Heart right ventricle (tissue), 16 donors: ENCODE results near the gene SV2C. TPM values are rescaled to one million over a fixed set of nuclear protein-coding genes. Genes with fewer than 3 reads are reported as not detected.

ENCODE experiments used
- ATAC-seq, 8 donors: fragments of 200-7000 bp; cut with Tn5 transposase; one replicate each; pipeline ENCODE4 v1.9.1; 2020; ENCODE audit warnings: mild to moderate bottlenecking in 8 of 8, moderate library complexity in 8 of 8, moderate number of reproducible peaks in 1 of 8
- DNase-seq, 2 donors: peaks; one replicate each; pipeline ENCODE4 v3.0.0-alpha.2; 2020
- H3K27ac ChIP-seq, 10 donors: fragments of 200-600 bp; sonication (generic) in 2 of 10; one replicate each; pipeline versions ENCODE4 v1.5.0 to v1.8.0; 2020 to 2022; ENCODE audit warnings: mild to moderate bottlenecking in 3 of 10
- H3K27me3 ChIP-seq, 7 donors: fragments of 200-600 bp; one replicate each; pipeline ENCODE4 v1.8.0; 2021 to 2022; ENCODE audit warnings: mild to moderate bottlenecking in 2 of 7
- H3K36me3 ChIP-seq, 9 donors: fragments of 200-600 bp; sonication (generic) in 1 of 9; one replicate each; pipeline versions ENCODE4 v1.5.0 to v1.8.0; 2020 to 2022; ENCODE audit warnings: mild to moderate bottlenecking in 2 of 9
- H3K4me1 ChIP-seq, 9 donors: fragments of 200-600 bp; sonication (generic) in 1 of 9; one replicate each; pipeline versions ENCODE4 v1.5.0 to v1.8.0; 2020 to 2022; ENCODE audit warnings: mild to moderate bottlenecking in 4 of 9
- H3K4me3 ChIP-seq, 10 donors: fragments of 200-600 bp; sonication (generic) in 2 of 10; one replicate each; pipeline versions ENCODE4 v1.5.0 to v1.8.0; 2020 to 2022; ENCODE audit warnings: mild to moderate bottlenecking in 7 of 10, moderate library complexity in 2 of 10
- H3K9me3 ChIP-seq, 11 donors: fragments of 200-600 bp in 10 of 11; sonication (generic) in 2 of 11; one replicate each; pipeline versions ENCODE4 v1.5.0 to v1.8.0; 2013 to 2022; ENCODE audit warnings: mild to moderate bottlenecking in 2 of 11, control low read depth in 1 of 11, moderate library complexity in 1 of 11
- CTCF ChIP-seq, 9 donors: fragments of 200-600 bp; sonication (generic) in 2 of 9; IDR thresholded peaks; one replicate each; pipeline versions ENCODE4 v1.5.0 to v1.8.0; 2021 to 2022; ENCODE audit warnings: antibody characterized with exemption in 9 of 9, mild to moderate bottlenecking in 5 of 9, moderate library complexity in 1 of 9
- WGBS, 2 donors: extraction: QIAGEN DNeasy Blood & Tissue Kit; methylation state at CpG; one replicate each; pipeline ENCODE4 v1.1.7; 2013; ENCODE audit warnings: inconsistent platforms in 1 of 2; 5-methylcytosine and 5-hydroxymethylcytosine counted together
- intact Hi-C, 10 donors: fragments of 100-400 bp; cut with DNase I; formaldehyde crosslinking; loops; one replicate each; pipeline versions ENCODE4 v1.11.1 to v1.14.2; 2022
- polyA plus RNA-seq, 2 donors: library from polyadenylated mRNA; stranded (reverse); fragments of 200-250 nt; gene quantifications; one replicate each; pipeline ENCODE4 v1.2.3, GENCODE V29; 2013
- total RNA-seq, 10 donors: library from RNA; stranded (reverse); fragmentation: NEBNext Ultra II Directional in 3 of 10; extraction: Animal tissue kit (Norgen Biotek cat#: 25700) in 3 of 10; gene quantifications; one replicate each; pipeline versions ENCODE4 v1.2.1 to v1.2.4, GENCODE V29; 2021 to 2023
- donor health status: Arrhythmogenic right ventricular cardiomyopathy.
- donor health status: ischemic (EF 13 %, LVEDD 7.1; RV severe dilation, severe dysfunction).
- donor health status: healthy with polysubstance abuse.
- donor health status: DM: no; HTN: yes; CAD: no.
- donor health status: DM: no; HTN: no; CAD: no.
- donor health status: ischemic (EF 25% LVEDD 6.9; RV normal size, moderate dysfunction).
- donor health status: ischemic (EF 25% LVEDD 5.7; RV mildly dilated, moderate dysfunction).
- donor health status: healthy.
- donor health status: DM: yes; HTN: yes; CAD: no.
- donor health status: Ischemic cardiomyopathy.
- donor health status: ischemic (EF 35%, LVEDD 5.7; RV mildly dilated, moderate dysfunction).
- donor health status: nonischemic (EF 11% LVEDD 7.7; RV severe dilation, severe dysfunction).
- donor health status: DM: yes; HTN: yes; CAD: no.
- donor health status: PGD.
- donor health status: ischemic (EF 29% LVEDD 5.4; RV normal size, mild dysfunction).
- donor health status: nonischemic (EF 23%, LVEDD 6.1; RV moderate dilation, normal function).

Gene SV2C
- total and polyA plus RNA-seq, 12 donors: 0.09 to 1.2 (median 0.24) TPM; not detected in 4

- Histone ChIP-seq H3K27ac (peak overlapping the region in 1 of 10 donors; percentile 73), H3K9me3 (peaks cover 0 to 20% (median 0%) of the 10 kb centered on the region in 11 donors), H3K4me1 (peaks cover 0 to 33% (median 14%) of the 10 kb centered on the region in 9 donors), H3K4me3 (no peak overlapping the region), H3K36me3 (no peaks in the 10 kb centered on the region), H3K27me3 (no peaks in the 10 kb centered on the region)
- intact Hi-C loops: no loop called here
- ATAC-seq: peak in 4 of 8 donors; percentile 33 to 75 (median 60)
- 44 to 58% methylated on average over 3 of the region's 3 CpGs for WGBS, 2 donors
- no peak for TF ChIP-seq CTCF (IDR thresholded peaks at IDR 0.05)
- no peak for DNase-seq
Observed at GRCh38 chr5:76325876-76326491, 242.8 kb downstream of the SV2C start.

DNA sequence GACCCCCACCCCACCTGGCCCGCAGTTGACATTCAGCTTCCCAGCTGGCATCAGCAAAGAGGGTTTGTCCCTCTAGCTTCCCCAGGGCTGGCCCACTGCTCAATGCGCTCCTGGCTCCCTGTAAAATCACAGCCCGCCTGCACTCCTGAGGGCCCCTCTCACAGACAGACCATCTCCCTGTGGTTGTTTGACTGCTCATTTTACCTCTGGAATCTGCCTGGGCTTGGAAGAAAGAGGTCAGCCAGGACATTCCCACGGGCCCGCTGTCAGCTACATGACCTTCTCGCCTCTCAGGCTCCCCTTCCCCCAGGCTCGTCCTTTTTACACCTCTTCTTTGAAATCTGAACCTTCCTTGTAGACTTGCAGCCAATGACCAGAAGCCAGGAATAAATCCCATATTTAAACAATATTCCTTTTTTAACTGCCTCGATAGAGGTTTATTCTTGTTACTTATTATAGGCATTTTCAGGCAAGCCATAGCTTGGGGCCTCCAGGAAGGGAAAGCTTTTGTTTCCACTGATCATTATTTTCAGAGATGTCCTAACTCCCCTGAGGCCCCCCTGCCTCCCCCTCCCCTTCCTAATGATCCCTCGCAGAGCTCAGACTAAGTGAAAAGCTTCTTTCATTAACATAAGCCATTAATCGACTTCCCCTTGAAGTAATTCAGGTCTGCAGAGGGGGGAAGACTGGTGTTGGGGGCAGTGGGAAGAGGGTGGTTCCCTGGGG, 243.6 kb downstream of the SV2C start:
- 29 to 39% methylated on average over 10 of the region's 10 CpGs for WGBS, 2 donors
- no peaks in the 10 kb centered on the region for H3K36me3 ChIP-seq
- H3K27me3 ChIP-seq: no peaks in the 10 kb centered on the region
- peaks cover 0 to 18% (median 0%) of the 10 kb centered on the region in 11 donors for H3K9me3 ChIP-seq
- DNase-seq: no peak
- intact Hi-C loops: no loop called here
- no peak for ATAC-seq
- peak overlapping the region in 1 of 10 donors; percentile 73 for H3K27ac ChIP-seq
- no peak for TF ChIP-seq CTCF (IDR thresholded peaks at IDR 0.05)
- peaks cover 0 to 39% (median 14%) of the 10 kb centered on the region in 9 donors for H3K4me1 ChIP-seq
- no peak overlapping the region for H3K4me3 ChIP-seq

- Histone ChIP-seq H3K27me3 (no peaks in the 10 kb centered on the region), H3K36me3 (no peaks in the 10 kb centered on the region), H3K9me3 (no peaks in the 10 kb centered on the region), H3K27ac (no peak overlapping the region), H3K4me1 (peaks cover 0 to 40% (median 14%) of the 10 kb centered on the region in 9 donors), H3K4me3 (no peak overlapping the region)
- intact Hi-C loops: no loop called here
- DNase-seq (no peak), ATAC-seq (no peak)
- TF ChIP-seq CTCF (IDR thresholded peaks at IDR 0.05): no peak
Observed at GRCh38 chr5:76329346-76329745, 246.2 kb downstream of the SV2C start.

DNA sequence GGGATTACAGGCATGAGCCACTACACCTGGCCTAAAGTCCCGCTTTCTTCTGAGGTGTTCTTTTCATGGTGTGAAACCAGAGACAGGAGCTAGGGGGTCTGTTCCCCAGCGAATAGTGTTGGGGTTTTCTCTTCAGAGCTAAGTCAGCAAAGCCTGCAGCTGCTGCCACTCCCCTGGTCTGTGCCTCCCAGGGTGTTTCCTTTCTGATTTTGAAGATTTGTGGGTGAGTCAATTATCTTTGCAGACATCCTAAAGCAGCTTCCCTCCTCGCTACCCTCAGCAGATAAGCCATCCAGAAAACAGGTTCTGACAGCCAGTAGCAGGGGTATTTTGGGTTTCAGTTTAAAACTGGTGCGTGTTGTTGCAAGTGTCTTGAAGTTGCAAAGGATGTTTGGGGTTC, 247.9 kb downstream of the SV2C start:
- 73 to 78% methylated on average over 4 of the region's 4 CpGs for WGBS, 2 donors
- intact Hi-C loops: no loop called here
- no peaks in the 10 kb centered on the region for H3K36me3 ChIP-seq
- no peak for TF ChIP-seq CTCF (IDR thresholded peaks at IDR 0.05)
- peak overlapping the region in 1 of 10 donors; percentile 53 for H3K27ac ChIP-seq
- H3K27me3 ChIP-seq: no peaks in the 10 kb centered on the region
- no peak for DNase-seq
- no peak overlapping the region for H3K4me3 ChIP-seq
- no peak for ATAC-seq
- H3K4me1 ChIP-seq: peaks cover 0 to 27% (median 9%) of the 10 kb centered on the region in 9 donors
- H3K9me3 ChIP-seq: no peaks in the 10 kb centered on the region
